Brain microvascular endothelial cell (primary cell): ENCODE measurements around the gene KLC1.

Source experiments
- DNase-seq: peaks from one replicate; pipeline ENCODE4 v3.0.0-alpha.2; 2020
- H3K27ac ChIP-seq: fragments of 250-450 bp; sonication (Bioruptor Pico); 2 replicates; pipeline ENCODE4 v1.5.1; 2020; ENCODE audit warnings: mild to moderate bottlenecking, moderate library complexity
- H3K27me3 ChIP-seq: fragments of 250-450 bp; sonication (Bioruptor Pico); replicated peaks from 2 replicates; pipeline ENCODE4 v1.5.1; 2020; ENCODE audit warnings: mild to moderate bottlenecking
- H3K36me3 ChIP-seq: fragments of 250-450 bp; sonication (Bioruptor Pico); replicated peaks from 2 replicates; pipeline ENCODE4 v1.5.1; 2020; ENCODE audit warnings: mild to moderate bottlenecking
- H3K4me3 ChIP-seq: 2 replicates; pipeline ENCODE4 v1.5.1; 2011; ENCODE audit warnings: low read depth, mild to moderate bottlenecking, control low read depth, low read length, moderate library complexity
- in situ Hi-C: cut with HindIII; loops from 2 replicates; pipeline ENCODE4 v1.10.0; 2017; ENCODE audit warnings: low sequenced_read_pairs, low pct_ligation_motif_present
- TF ChIP-seq, protein P1 (sequence below): IDR thresholded peaks from 2 replicates; pipeline ENCODE4 v1.5.1; 2011; ENCODE audit warnings: low read depth, mild to moderate bottlenecking, moderate library complexity, low read length, control low read depth, inconsistent platforms; ENCODE audit errors: missing control alignments

The KLC1 gene

DNA sequence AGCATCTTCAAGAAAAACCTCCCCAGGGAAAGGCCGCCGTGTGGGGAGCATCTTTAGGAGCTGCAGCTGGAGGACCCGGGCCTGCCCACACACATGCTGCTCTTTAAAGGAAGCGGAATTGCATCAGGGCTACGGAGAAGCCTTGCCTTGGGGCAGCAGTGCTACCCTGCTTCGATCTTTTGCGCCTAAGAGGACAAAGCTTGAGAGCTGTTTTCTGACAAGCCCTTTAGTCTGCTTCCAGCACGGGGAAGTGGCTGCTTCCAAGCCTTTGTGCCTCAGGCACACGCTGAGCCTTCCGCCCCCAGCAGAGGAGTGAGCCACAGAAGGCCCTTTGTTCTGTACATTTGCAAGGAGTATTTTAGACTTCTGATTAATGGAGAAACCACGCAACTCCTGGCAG lies 34.7 kb upstream of the KLC1 start:
- Histone ChIP-seq H3K36me3 (peaks cover 5% of the 10 kb centered on the region), H3K27ac (no peak overlapping the region), H3K4me3 (no peak overlapping the region), H3K27me3 (no peaks in the 10 kb centered on the region)
- peak; percentile 38 for DNase-seq
- in situ Hi-C loops = no loop called here
- TF ChIP-seq, protein P1, sequence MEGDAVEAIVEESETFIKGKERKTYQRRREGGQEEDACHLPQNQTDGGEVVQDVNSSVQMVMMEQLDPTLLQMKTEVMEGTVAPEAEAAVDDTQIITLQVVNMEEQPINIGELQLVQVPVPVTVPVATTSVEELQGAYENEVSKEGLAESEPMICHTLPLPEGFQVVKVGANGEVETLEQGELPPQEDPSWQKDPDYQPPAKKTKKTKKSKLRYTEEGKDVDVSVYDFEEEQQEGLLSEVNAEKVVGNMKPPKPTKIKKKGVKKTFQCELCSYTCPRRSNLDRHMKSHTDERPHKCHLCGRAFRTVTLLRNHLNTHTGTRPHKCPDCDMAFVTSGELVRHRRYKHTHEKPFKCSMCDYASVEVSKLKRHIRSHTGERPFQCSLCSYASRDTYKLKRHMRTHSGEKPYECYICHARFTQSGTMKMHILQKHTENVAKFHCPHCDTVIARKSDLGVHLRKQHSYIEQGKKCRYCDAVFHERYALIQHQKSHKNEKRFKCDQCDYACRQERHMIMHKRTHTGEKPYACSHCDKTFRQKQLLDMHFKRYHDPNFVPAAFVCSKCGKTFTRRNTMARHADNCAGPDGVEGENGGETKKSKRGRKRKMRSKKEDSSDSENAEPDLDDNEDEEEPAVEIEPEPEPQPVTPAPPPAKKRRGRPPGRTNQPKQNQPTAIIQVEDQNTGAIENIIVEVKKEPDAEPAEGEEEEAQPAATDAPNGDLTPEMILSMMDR = no peak

DNA sequence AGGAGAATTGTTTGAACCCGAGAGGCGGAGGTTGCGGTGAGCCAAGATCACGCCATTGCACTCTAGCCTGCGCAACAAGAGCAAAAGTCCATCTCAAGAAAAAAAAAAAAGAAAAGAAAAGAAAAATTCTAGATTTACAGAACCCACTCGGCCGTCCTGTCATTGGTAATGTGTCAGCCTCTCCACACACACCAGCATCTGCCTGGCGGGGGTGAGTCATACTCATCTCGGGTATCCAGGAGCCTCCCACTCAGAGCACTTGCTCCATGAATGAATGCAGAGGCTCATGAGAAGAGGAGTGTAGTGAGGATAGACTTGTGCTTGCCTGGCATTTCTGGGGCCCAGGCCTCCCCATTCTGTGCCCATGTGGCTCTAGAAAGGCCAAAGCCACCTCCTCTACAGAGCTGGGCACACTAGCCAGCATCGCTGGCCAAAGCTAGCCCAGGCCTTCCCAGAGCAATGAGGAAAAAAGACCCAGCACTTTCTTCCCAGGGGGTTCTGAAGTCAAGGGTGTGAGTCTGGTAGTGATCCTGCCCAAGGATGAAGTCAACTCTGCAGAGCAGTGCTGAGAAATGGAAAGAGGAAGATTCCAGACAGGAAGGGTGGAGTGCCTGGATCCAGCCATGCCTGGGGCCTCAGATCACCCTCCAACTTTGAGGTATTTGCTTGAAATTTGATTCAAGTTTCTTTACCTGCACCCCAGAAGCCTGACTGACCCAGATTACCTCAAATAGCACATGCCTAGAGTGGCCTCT lies 31.2 kb upstream of the KLC1 start:
- Histone ChIP-seq H3K27me3 (no peaks in the 10 kb centered on the region), H3K27ac (no peak overlapping the region), H3K4me3 (no peak overlapping the region), H3K36me3 (no peaks in the 10 kb centered on the region)
- in situ Hi-C loops = no loop called here
- TF ChIP-seq, protein P1 = no peak
- DNase-seq = peak; percentile 89

DNA sequence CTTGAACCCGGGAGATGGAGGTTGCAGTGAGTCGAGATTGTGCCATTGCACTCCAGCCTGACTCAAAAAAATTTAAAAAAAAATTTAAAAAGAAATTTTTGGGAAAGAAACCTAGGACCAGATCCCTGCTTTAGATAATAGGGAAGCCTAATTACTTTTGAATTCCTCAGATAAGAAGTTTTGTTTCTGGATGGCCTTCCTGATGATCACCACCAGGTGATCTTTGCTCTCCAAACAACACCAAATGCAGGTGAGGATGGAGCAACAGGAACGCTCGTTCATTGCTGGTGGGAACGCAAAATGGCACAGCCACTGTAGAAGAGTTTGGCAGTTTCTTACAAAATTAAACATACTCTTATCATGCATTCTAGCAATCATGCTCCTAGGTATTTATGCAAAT lies 28.5 kb upstream of the KLC1 start:
- no peak for DNase-seq
- TF ChIP-seq, protein P1 = no peak

DNA sequence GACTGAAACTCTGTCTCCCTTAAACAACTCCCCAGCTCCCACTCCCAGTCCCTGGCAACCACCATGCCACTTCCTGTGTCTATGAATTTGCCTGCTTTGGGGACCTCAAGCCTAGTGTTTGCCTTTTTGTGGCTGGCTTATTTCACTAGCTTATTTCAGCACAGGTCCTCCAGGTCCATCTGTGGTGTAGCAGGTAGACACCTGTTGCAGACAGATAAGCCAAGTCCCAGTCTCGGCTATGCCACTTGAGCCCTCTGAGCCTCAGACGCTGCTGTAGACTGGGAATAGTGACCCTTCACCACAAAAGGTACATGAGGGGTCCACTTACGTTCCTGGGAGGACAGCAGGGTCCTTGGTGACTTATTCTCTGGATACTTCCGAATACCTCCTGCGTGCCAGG lies 24.4 kb upstream of the KLC1 start:
- no peaks in the 10 kb centered on the region for H3K27me3 ChIP-seq
- in situ Hi-C loops = no loop called here
- no peak for DNase-seq
- H3K27ac ChIP-seq = no peak overlapping the region
- TF ChIP-seq, protein P1 = no peak
- no peaks in the 10 kb centered on the region for H3K36me3 ChIP-seq
- no peak overlapping the region for H3K4me3 ChIP-seq

More for the DNA sequence above, 28.5 kb upstream of the KLC1 start:
- in situ Hi-C loops = no loop called here
- no peak overlapping the region for H3K27ac ChIP-seq
- no peaks in the 10 kb centered on the region for H3K27me3 ChIP-seq
- H3K4me3 ChIP-seq = no peak overlapping the region
- no peaks in the 10 kb centered on the region for H3K36me3 ChIP-seq

DNA sequence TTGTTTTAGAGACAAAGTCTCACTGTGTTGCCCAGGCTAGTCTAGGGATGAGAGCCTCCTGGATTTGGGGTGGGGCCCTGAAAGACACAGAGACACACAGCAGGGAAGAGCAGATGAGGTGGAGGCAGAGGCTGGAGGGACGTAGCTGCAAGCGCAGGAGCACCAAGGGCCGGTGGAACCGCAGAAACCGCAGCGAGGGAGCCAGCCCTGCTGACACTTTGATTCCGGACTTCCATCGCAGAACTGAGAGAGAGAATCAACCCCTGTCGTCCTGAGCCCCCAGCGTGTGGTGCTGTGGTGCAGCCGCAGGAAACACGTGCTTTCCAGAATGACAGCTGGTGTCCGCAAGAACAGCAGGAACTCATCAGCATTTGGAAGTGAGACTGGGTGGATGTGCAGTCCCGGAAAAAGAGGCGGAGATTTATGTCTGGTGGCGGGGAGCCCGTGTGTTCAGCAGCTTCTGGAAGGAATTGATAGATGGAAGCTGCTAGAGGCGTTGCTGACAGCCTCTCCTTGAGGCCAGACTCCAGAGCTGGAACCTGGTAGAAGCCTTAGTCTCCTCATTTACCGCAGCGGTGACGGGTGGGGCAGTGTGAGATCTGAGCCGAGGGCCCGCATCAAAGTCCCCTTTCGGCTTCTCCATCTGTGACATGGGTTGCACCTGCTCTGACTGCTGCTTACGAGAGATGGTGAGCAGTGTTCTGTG lies 21.9 kb upstream of the KLC1 start:
- H3K27ac ChIP-seq = no peak overlapping the region
- no peaks in the 10 kb centered on the region for H3K27me3 ChIP-seq
- H3K36me3 ChIP-seq = no peaks in the 10 kb centered on the region
- TF ChIP-seq, protein P1 = peak; percentile 55
- H3K4me3 ChIP-seq = no peak overlapping the region
- peak; percentile 78 for DNase-seq
- in situ Hi-C loops = no loop called here
